Measurements from ENCODE around the gene HIGD1A.

The HIGD1A gene

GRCh38 chr3:42829628-42830436 is 25.5 kb upstream of the HIGD1A start:
- Histone ChIP-seq H3K4me2 (ENCODE audit: low read depth, low read length, poor library complexity, severe bottlenecking) (no peak overlapping the region), H2AFZ (ENCODE audit: low read depth, low read length, severe bottlenecking) (no peak overlapping the region)

DNA sequence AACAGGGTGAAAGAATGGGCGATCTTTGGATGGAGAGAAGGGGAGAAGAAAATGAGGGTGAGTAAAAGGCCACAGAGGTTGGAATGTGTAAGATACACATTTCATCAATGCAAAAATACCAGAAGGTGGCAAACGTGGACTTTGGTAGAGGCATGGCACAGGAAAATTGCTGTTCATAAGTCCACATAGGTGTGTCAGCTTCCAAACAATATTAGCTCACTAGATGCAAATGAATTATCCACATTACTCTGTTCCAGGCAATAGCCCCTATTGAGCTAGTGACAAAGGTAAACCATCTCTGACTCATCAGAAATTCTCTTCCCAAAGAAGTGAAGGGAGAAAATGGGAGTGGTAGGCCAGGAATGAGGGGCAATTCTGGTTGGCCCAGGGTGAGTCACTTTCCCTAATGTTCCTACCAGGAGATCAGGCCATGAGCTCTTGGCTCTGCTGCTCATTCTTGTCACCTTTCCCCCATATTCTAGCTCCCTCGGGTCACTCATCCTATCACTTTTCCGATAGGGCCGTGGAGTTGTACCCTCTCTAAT is 24.9 kb upstream of the HIGD1A start:
- no peak overlapping the region for H3K4me2 ChIP-seq (ENCODE audit: low read depth, low read length, poor library complexity, severe bottlenecking)
- H4K20me1 ChIP-seq (ENCODE audit: low read depth, low read length): no peaks in the 10 kb centered on the region
- H3K36me3 ChIP-seq (ENCODE audit: low read length): no peaks in the 10 kb centered on the region
- no peaks in the 10 kb centered on the region for H3K9me2 ChIP-seq (replicated peaks; ENCODE audit: insufficient read depth, low read length)
- no peak overlapping the region for H3K9ac ChIP-seq (ENCODE audit: low read length)
- H3K27ac ChIP-seq (ENCODE audit: low read depth, low read length): no peak overlapping the region
- H2AFZ ChIP-seq (ENCODE audit: low read depth, low read length, severe bottlenecking): no peak overlapping the region
- H3F3A ChIP-seq (ENCODE audit: insufficient read depth): no peaks in the 10 kb centered on the region
- H3K9me3 ChIP-seq (ENCODE audit: insufficient read depth, low read length): no peaks in the 10 kb centered on the region
- H3K79me2 ChIP-seq (ENCODE audit: insufficient read depth, low read length): no peaks in the 10 kb centered on the region
- TF ChIP-seq EZH2phosphoT487 (conservative IDR thresholded peaks at IDR 0.05; ENCODE audit: low read length): no peak
- TF ChIP-seq, protein P1, sequence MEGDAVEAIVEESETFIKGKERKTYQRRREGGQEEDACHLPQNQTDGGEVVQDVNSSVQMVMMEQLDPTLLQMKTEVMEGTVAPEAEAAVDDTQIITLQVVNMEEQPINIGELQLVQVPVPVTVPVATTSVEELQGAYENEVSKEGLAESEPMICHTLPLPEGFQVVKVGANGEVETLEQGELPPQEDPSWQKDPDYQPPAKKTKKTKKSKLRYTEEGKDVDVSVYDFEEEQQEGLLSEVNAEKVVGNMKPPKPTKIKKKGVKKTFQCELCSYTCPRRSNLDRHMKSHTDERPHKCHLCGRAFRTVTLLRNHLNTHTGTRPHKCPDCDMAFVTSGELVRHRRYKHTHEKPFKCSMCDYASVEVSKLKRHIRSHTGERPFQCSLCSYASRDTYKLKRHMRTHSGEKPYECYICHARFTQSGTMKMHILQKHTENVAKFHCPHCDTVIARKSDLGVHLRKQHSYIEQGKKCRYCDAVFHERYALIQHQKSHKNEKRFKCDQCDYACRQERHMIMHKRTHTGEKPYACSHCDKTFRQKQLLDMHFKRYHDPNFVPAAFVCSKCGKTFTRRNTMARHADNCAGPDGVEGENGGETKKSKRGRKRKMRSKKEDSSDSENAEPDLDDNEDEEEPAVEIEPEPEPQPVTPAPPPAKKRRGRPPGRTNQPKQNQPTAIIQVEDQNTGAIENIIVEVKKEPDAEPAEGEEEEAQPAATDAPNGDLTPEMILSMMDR (IDR thresholded peaks at IDR 0.05; ENCODE audit: insufficient read depth, low read length, poor library complexity, severe bottlenecking): no peak
- no peaks in the 10 kb centered on the region for H3K27me3 ChIP-seq (ENCODE audit: low read length)
- no peak overlapping the region for H3K4me3 ChIP-seq (ENCODE audit: insufficient read depth, low read length, poor library complexity, severe bottlenecking)

More at GRCh38 chr3:42829628-42830436, 25.5 kb upstream of the HIGD1A start:
- Histone ChIP-seq H3K9me3 (ENCODE audit: insufficient read depth, low read length) (no peaks in the 10 kb centered on the region), H3K79me2 (ENCODE audit: insufficient read depth, low read length) (no peaks in the 10 kb centered on the region), H4K20me1 (ENCODE audit: low read depth, low read length) (no peaks in the 10 kb centered on the region), H3K9ac (ENCODE audit: low read length) (no peak overlapping the region), H3F3A (ENCODE audit: insufficient read depth) (no peaks in the 10 kb centered on the region), H3K4me3 (ENCODE audit: insufficient read depth, low read length, poor library complexity, severe bottlenecking) (no peak overlapping the region), H3K9me2 (replicated peaks; ENCODE audit: insufficient read depth, low read length) (no peaks in the 10 kb centered on the region), H3K27ac (ENCODE audit: low read depth, low read length) (no peak overlapping the region), H3K27me3 (ENCODE audit: low read length) (no peaks in the 10 kb centered on the region), H3K36me3 (ENCODE audit: low read length) (no peaks in the 10 kb centered on the region)
- TF ChIP-seq, protein P1 (IDR thresholded peaks at IDR 0.05; ENCODE audit: insufficient read depth, low read length, poor library complexity, severe bottlenecking): no peak
- no peak for TF ChIP-seq EZH2phosphoT487 (conservative IDR thresholded peaks at IDR 0.05; ENCODE audit: low read length)

GRCh38 chr3:42827654-42828053 is 23.4 kb upstream of the HIGD1A start:
- H3K4me2 ChIP-seq (ENCODE audit: low read depth, low read length, poor library complexity, severe bottlenecking): no peak overlapping the region
- no peak overlapping the region for H3K27ac ChIP-seq (ENCODE audit: low read depth, low read length)
- H3K4me3 ChIP-seq (ENCODE audit: insufficient read depth, low read length, poor library complexity, severe bottlenecking): no peak overlapping the region
- H3F3A ChIP-seq (ENCODE audit: insufficient read depth): no peaks in the 10 kb centered on the region
- TF ChIP-seq, protein P1 (IDR thresholded peaks at IDR 0.05; ENCODE audit: insufficient read depth, low read length, poor library complexity, severe bottlenecking): no peak
- TF ChIP-seq EZH2phosphoT487 (conservative IDR thresholded peaks at IDR 0.05; ENCODE audit: low read length): no peak
- no peaks in the 10 kb centered on the region for H3K36me3 ChIP-seq (ENCODE audit: low read length)
- H3K9me2 ChIP-seq (replicated peaks; ENCODE audit: insufficient read depth, low read length): no peaks in the 10 kb centered on the region
- H3K9ac ChIP-seq (ENCODE audit: low read length): no peak overlapping the region
- H3K27me3 ChIP-seq (ENCODE audit: low read length): no peaks in the 10 kb centered on the region
- no peaks in the 10 kb centered on the region for H3K79me2 ChIP-seq (ENCODE audit: insufficient read depth, low read length)
- H3K9me3 ChIP-seq (ENCODE audit: insufficient read depth, low read length): no peaks in the 10 kb centered on the region
- H2AFZ ChIP-seq (ENCODE audit: low read depth, low read length, severe bottlenecking): no peak overlapping the region
- no peaks in the 10 kb centered on the region for H4K20me1 ChIP-seq (ENCODE audit: low read depth, low read length)
